Transverse colon (tissue), 4 donors: ENCODE measurements around the gene ITGAD. TPM values are rescaled to one million over a fixed set of nuclear protein-coding genes. Genes with fewer than 3 reads are reported as not detected.

Experiments
- DNase-seq: peaks from one replicate; pipeline ENCODE4 v3.0.0-alpha.2; 2019
- H3K27ac ChIP-seq, 4 donors: fragments of 200-600 bp; sonication (generic); 2 replicates each; pipeline ENCODE4 v1.5.1; 2016 to 2018; ENCODE audit warnings: inconsistent platforms in 4 of 4
- H3K27me3 ChIP-seq: fragments of 200-600 bp; sonication (generic); 2 replicates; pipeline ENCODE4 v1.5.1; 2017; ENCODE audit warnings: inconsistent platforms
- H3K36me3 ChIP-seq, 4 donors: fragments of 200-600 bp; sonication (generic); 2 replicates each; pipeline ENCODE4 v1.5.1; 2017 to 2019; ENCODE audit warnings: inconsistent platforms in 4 of 4
- H3K4me1 ChIP-seq, 4 donors: fragments of 200-600 bp; sonication (generic); 2 replicates each; pipeline ENCODE4 v1.5.1; 2017 to 2020; ENCODE audit warnings: inconsistent platforms in 4 of 4
- H3K4me3 ChIP-seq, 4 donors: fragments of 200-600 bp; sonication (generic); 1 replicate in 1 of 4; 2 replicates in 3 of 4; pipeline versions ENCODE4 v1.5.1 to v1.6.1; 2017 to 2019; ENCODE audit warnings: inconsistent platforms in 4 of 4
- H3K9me3 ChIP-seq, 2 donors: fragments of 200-600 bp; sonication (generic); 2 replicates each; pipeline ENCODE4 v1.5.1; 2017 to 2019; ENCODE audit warnings: inconsistent platforms in 2 of 2
- CTCF ChIP-seq, 5 experiments: fragments of 200-600 bp in 3 of 5; fragments of 450-650 bp in 2 of 5; sonication (generic) in 3 of 5; IDR thresholded peaks; 1 replicate in 2 of 5; 2 replicates in 3 of 5; pipeline ENCODE4 v1.5.1; 2016 to 2017; ENCODE audit warnings: antibody characterized with exemption in 5 of 5, inconsistent platforms in 3 of 5, mild to moderate bottlenecking in 2 of 5, moderate library complexity in 1 of 5
- EP300 ChIP-seq: sonication (generic); formaldehyde crosslinking; IDR thresholded peaks from one replicate; pipeline ENCODE4 v1.6.1; 2017; ENCODE audit warnings: antibody characterized with exemption, low read depth
- POLR2A ChIP-seq: fragments of 450-650 bp; IDR thresholded peaks from one replicate; pipeline ENCODE4 v1.6.1; 2016; ENCODE audit warnings: antibody characterized with exemption, mild to moderate bottlenecking, moderate library complexity
- POLR2AphosphoS5 ChIP-seq, 3 donors: sonication (generic); formaldehyde crosslinking; IDR thresholded peaks; one replicate each; pipeline ENCODE4 v1.6.1; 2016; ENCODE audit warnings: antibody characterized with exemption in 3 of 3
- WGBS, 2 donors: methylation state at CpG; one replicate each; pipeline ENCODE4 v1.1.5; 2018; ENCODE audit warnings: low coverage in 1 of 2; 5-methylcytosine and 5-hydroxymethylcytosine counted together
- in situ Hi-C, 4 donors: fragments of 200-750 bp; cut with MboI; loops; one replicate each; pipeline versions ENCODE4 v1.15.0 to v1.15.1; 2017; ENCODE audit warnings: low sequenced_read_pairs in 3 of 4, low pct_ligation_motif_present in 1 of 4, low pct_unique_long_range_greater_than_20kb in 1 of 4
- intact Hi-C: fragments of 100-400 bp; cut with DNase I; formaldehyde crosslinking; loops from one replicate; pipeline ENCODE4 v1.15.1; 2023; ENCODE audit warnings: low total_unique reads
- total RNA-seq, 4 donors: library from RNA; depleted of rRNA; stranded (reverse); fragments of >200 nt; gene quantifications; one replicate each; pipeline ENCODE4 v1.1.0, GENCODE V29; 2016

ITGAD gene
- total RNA-seq, 4 donors from 2014 or later = 0.75 TPM; not detected in 3

GRCh38 chr16:31464781-31465260 is 71.7 kb downstream of the ITGAD start:
- no peak for DNase-seq
- no peak for TF ChIP-seq POLR2AphosphoS5 (IDR thresholded peaks at IDR 0.05)
- no peak for TF ChIP-seq POLR2A
- Histone ChIP-seq H3K4me3 (no peak overlapping the region), H3K9me3 (no peaks in the 10 kb centered on the region), H3K27me3 (no peaks in the 10 kb centered on the region), H3K36me3 (peaks cover 0 to 10% (median 2%) of the 10 kb centered on the region in 4 donors), H3K27ac (no peak overlapping the region), H3K4me1 (peaks cover 6 to 9% (median 8%) of the 10 kb centered on the region in 4 donors)
- whole genome bisulfite sequencing, 2 donors = 95% methylated on average over 17 of the region's 17 CpGs; no CpG with 5 or more reads in 1 of the 2 donors
- intact Hi-C loops (no loop called here), in situ Hi-C loops (loop anchor here in 2 of 4 donors (25.0 kb wide), 2 partner anchors 422 to 478 kb away; partner anchors contain the start of gene HSD3B7 (in 1 of the 2))

DNA sequence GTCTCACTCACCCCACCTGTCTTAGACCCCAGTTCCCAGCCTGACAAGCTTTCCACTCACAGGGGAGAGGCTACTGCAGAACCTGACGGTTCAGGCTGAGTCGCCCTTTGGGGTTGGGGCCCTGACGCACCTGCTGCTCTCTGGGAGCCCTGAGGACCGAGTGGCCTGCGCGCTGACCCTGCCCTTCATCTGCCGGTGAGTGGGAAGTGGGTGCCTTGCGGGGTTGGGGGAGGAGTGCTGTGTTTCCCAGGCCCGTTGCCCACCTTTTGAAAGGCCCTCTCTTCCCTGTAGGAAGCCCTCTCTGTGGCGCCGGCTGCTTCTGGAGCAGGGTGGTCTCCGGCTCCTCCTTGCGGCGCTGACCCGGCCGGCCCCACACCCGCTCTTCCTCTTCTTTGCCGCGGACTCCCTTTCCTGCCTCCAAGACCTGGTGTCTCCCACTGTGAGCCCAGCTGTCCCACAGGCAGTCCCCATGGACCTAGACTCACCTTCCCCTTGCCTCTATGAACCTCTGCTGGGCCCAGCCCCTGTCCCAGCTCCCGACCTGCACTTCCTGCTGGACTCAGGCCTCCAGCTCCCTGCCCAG is 72.7 kb downstream of the ITGAD start:
- no peak overlapping the region for H3K27ac ChIP-seq
- H3K27me3 ChIP-seq = no peaks in the 10 kb centered on the region
- WGBS, 2 donors = 96 to 97% methylated on average over 4 to 20 of the region's 20 CpGs
- peaks cover 0 to 10% (median 2%) of the 10 kb centered on the region in 4 donors for H3K36me3 ChIP-seq
- intact Hi-C loops = no loop called here
- in situ Hi-C loops = loop anchor here in 2 of 4 donors (25.0 kb wide), 2 partner anchors 421 to 479 kb away; partner anchors contain the start of gene HSD3B7 (in 1 of the 2)
- no peak overlapping the region for H3K4me3 ChIP-seq
- H3K9me3 ChIP-seq = no peaks in the 10 kb centered on the region
- TF ChIP-seq EP300 (no peak), POLR2A (no peak), CTCF (IDR thresholded peaks at IDR 0.05) (no peak), POLR2AphosphoS5 (IDR thresholded peaks at IDR 0.05) (no peak)
- DNase-seq = no peak
- peaks cover under 1 to 5% (median 2%) of the 10 kb centered on the region in 4 donors for H3K4me1 ChIP-seq

DNA sequence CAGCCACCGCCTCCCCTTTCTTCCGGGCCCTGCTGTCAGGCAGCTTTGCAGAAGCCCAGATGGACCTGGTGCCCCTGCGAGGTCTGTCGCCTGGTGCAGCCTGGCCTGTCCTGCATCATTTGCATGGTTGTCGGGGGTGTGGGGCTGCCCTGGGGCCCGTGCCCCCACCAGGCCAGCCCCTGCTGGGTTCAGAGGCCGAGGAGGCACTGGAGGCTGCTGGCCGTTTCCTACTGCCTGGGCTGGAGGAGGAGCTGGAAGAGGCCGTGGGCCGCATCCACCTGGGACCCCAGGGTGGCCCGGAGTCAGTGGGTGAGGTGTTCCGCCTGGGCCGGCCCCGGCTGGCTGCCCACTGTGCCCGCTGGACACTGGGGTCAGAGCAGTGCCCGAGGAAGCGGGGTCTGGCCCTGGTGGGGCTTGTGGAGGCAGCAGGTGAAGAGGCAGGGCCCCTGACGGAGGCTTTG is 73.3 kb downstream of the ITGAD start:
- no peaks in the 10 kb centered on the region for H3K9me3 ChIP-seq
- in situ Hi-C loops (loop anchor here in 2 of 4 donors (25.0 kb wide), 2 partner anchors 421 to 479 kb away; partner anchors contain the start of gene HSD3B7 (in 1 of the 2)), intact Hi-C loops (no loop called here)
- H3K4me3 ChIP-seq = no peak overlapping the region
- no peak overlapping the region for H3K27ac ChIP-seq
- no peaks in the 10 kb centered on the region for H3K27me3 ChIP-seq
- DNase-seq = no peak
- H3K36me3 ChIP-seq = peaks cover 0 to 10% (median 2%) of the 10 kb centered on the region in 4 donors
- TF ChIP-seq EP300 (no peak), CTCF (IDR thresholded peaks at IDR 0.05) (no peak), POLR2AphosphoS5 (IDR thresholded peaks at IDR 0.05) (no peak)
- H3K4me1 ChIP-seq = peaks cover 3 to 10% (median 7%) of the 10 kb centered on the region in 4 donors
- WGBS, 2 donors = 95 to 100% methylated on average over 1 to 16 of the region's 18 CpGs

GRCh38 chr16:31467151-31467773 is 74.1 kb downstream of the ITGAD start:
- Histone ChIP-seq H3K4me1 (peaks cover 8 to 15% (median 12%) of the 10 kb centered on the region in 4 donors), H3K4me3 (no peak overlapping the region), H3K36me3 (peaks cover 0 to 10% (median 2%) of the 10 kb centered on the region in 4 donors), H3K27me3 (no peaks in the 10 kb centered on the region), H3K9me3 (no peaks in the 10 kb centered on the region), H3K27ac (no peak overlapping the region)
- in situ Hi-C loops (loop anchor here in 2 of 4 donors (25.0 kb wide), 2 partner anchors 420 to 480 kb away; partner anchors contain the start of gene HSD3B7 (in 1 of the 2)), intact Hi-C loops (no loop called here)
- TF ChIP-seq CTCF (IDR thresholded peaks at IDR 0.05) = no peak
- no peak for TF ChIP-seq POLR2AphosphoS5 (IDR thresholded peaks at IDR 0.05)
- TF ChIP-seq EP300 = no peak
- no peak for TF ChIP-seq POLR2A
- WGBS, 2 donors = 87 to 100% methylated on average over 2 to 5 of the region's 5 CpGs
- no peak for DNase-seq
